ENCODE measurements around the gene VPS51. TPM values are rescaled to one million over a fixed set of nuclear protein-coding genes. Genes with fewer than 3 reads are reported as not detected.
A peak's percentile ranks its signal among the peaks of the same experiment; 100 is the strongest.

VPS51 gene
- total and polyA plus RNA-seq, 9 of the 15 experiments (the other 6 are each of a cell fraction or from before 2014, with no cell fraction given): 1.8 to 143 (median 46.8) TPM

- peak in 1 of 2 experiments; percentile 65 for TF ChIP-seq AFF1 (IDR thresholded peaks at IDR 0.05; ENCODE audit: low read depth in 1 of 2, partially characterized antibody in 2 of 2)
- TF ChIP-seq THAP7 (CRISPR knock-in tag; IDR thresholded peaks at IDR 0.05): peak; percentile 95
- TF ChIP-seq PRDM10 (IDR thresholded peaks at IDR 0.05; ENCODE audit: partially characterized antibody): peak; percentile 47
- TF ChIP-seq BRF1 (IDR thresholded peaks at IDR 0.05; ENCODE audit: borderline replicate concordance, extremely low read depth, insufficient read length): no peak
- TF ChIP-seq MXI1 (IDR thresholded peaks at IDR 0.05; ENCODE audit: low read depth, low read length): peak; percentile 79
- TF ChIP-seq ZNF79 (CRISPR knock-in tag; IDR thresholded peaks at IDR 0.05; ENCODE audit: low read depth): no peak
- TF ChIP-seq RBM22 (IDR thresholded peaks at IDR 0.05; ENCODE audit: low read depth, low read length, poor library complexity, severe bottlenecking): peak; percentile 74
- TF ChIP-seq CEBPZ (IDR thresholded peaks at IDR 0.05; ENCODE audit: borderline replicate concordance, low read depth, low read length): no peak
- TF ChIP-seq ZNF24 (IDR thresholded peaks at IDR 0.05): peak; percentile 85
- TF ChIP-seq ZNF75A (CRISPR knock-in tag; IDR thresholded peaks at IDR 0.05): no peak
- TF ChIP-seq KLF13 (tag; IDR thresholded peaks at IDR 0.05; ENCODE audit: borderline replicate concordance, low read depth): peak; percentile 75
- no peak for TF ChIP-seq ZNF551 (CRISPR knock-in tag; IDR thresholded peaks at IDR 0.05)
- peak; percentile 94 for TF ChIP-seq RBFOX2 (IDR thresholded peaks at IDR 0.05; ENCODE audit: low read depth, low read length)
- TF ChIP-seq SLC30A9 (CRISPR knock-in tag; IDR thresholded peaks at IDR 0.05): no peak; the same call in 1 of the 2 replicates
Measured at GRCh38 chr11:65095974-65096806, at the start of gene VPS51 (continued).

Data from K562 (cell line).